Measurements from ENCODE around the gene FN3KRP. TPM values are rescaled to one million over a fixed set of nuclear protein-coding genes. Genes with fewer than 3 reads are reported as not detected.

The FN3KRP gene
- total and polyA plus RNA-seq, 2 donors (not counting 3 experiments of a cell fraction or from before 2014, with no cell fraction given) = 22.2 to 35.2 TPM

GRCh38 chr17:82681547-82681946, 35.0 kb upstream of the FN3KRP start:
- POLR2A ChIA-PET = no interaction called here
- Histone ChIP-seq H3K27me3 (ENCODE audit: control insufficient read depth in 2 of 2, insufficient read depth in 2 of 2, low read length in 2 of 2) (no peaks in the 10 kb centered on the region), H3K4me3 (replicated peaks in 1 of 3; ENCODE audit: insufficient read depth in 1 of 3, low read depth in 1 of 3, low read length in 3 of 3) (no peak overlapping the region), H3K79me2 (ENCODE audit: control insufficient read depth, insufficient read depth, low read length) (no peaks in the 10 kb centered on the region), H4K20me1 (replicated peaks; ENCODE audit: control insufficient read depth, extremely low read depth, insufficient read depth, low read length) (no peaks in the 10 kb centered on the region), H3K27ac (ENCODE audit: insufficient read depth, low read depth, low read length) (no peak overlapping the region), H3K4me1 (ENCODE audit: control insufficient read depth, extremely low read depth, insufficient read depth, low read length) (no peaks in the 10 kb centered on the region), H2AFZ (ENCODE audit: low read depth, low read length) (no peak overlapping the region), H3K9me1 (replicated peaks; ENCODE audit: control insufficient read depth, extremely low read depth, insufficient read depth, low read length) (no peaks in the 10 kb centered on the region), H3K4me2 (ENCODE audit: insufficient read depth, low read length) (no peak overlapping the region), H3K9ac (replicated peaks; ENCODE audit: extremely low read depth, insufficient read depth, low read length) (no peak overlapping the region), H3K36me3 (ENCODE audit: control insufficient read depth in 2 of 2, extremely low read depth in 1 of 2, insufficient read depth in 2 of 2, low read length in 2 of 2) (no peaks in the 10 kb centered on the region), H3K9me3 (replicated peaks; ENCODE audit: control insufficient read depth, insufficient read depth, low read length) (no peaks in the 10 kb centered on the region)
- dilution Hi-C loops (cut with MboI; ENCODE audit: extremely low pct_ligation_motif_present, low sequenced_read_pairs) = no loop called here
- CTCF ChIA-PET = interaction anchor here (0.7 kb wide), 2 partner anchors 18 to 267 kb away, joined by 3 read pairs; no protein-coding TSS in a partner anchor
- TF ChIP-seq EZH2 (IDR thresholded peaks at IDR 0.05; ENCODE audit: borderline replicate concordance, low read depth, low read length, severe bottlenecking) = no peak
- no peak for TF ChIP-seq POLR2A (IDR thresholded peaks at IDR 0.05; ENCODE audit: low read depth, low read length)
- TF ChIP-seq CTCF (IDR thresholded peaks at IDR 0.05; ENCODE audit: extremely low read depth in 1 of 2, insufficient read depth in 1 of 2, low read depth in 1 of 2, low read length in 2 of 2) = no peak
- no peak for TF ChIP-seq POLR2AphosphoS5 (IDR thresholded peaks at IDR 0.05; ENCODE audit: insufficient read depth, low read depth, low read length)
- TF ChIP-seq FOS (IDR thresholded peaks at IDR 0.05; ENCODE audit: borderline replicate concordance, insufficient read depth, low read length) = no peak
- TF ChIP-seq MAX (IDR thresholded peaks at IDR 0.05; ENCODE audit: insufficient read depth, insufficient read length) = no peak
- no peak for TF ChIP-seq GATA2 (IDR thresholded peaks at IDR 0.05; ENCODE audit: insufficient read depth, insufficient read length, low read depth, low read length)
- TF ChIP-seq MYC (IDR thresholded peaks at IDR 0.05; ENCODE audit: low read depth, low read length) = no peak
- TF ChIP-seq JUN (IDR thresholded peaks at IDR 0.05; ENCODE audit: borderline replicate concordance, insufficient read depth, insufficient read length, low read depth) = no peak
- FAIRE-seq (no peak), DNase-seq (ENCODE audit: low read depth, low spot score) (no peak)
- intact Hi-C loops (cut with micrococcal nuclease) = no loop called here
- no TSS peak for BruUV-seq (replicated peaks)

Measured in endothelial cell of umbilical vein (primary cell).